Calu3 (cell line): ENCODE results near the gene NOVA2. TPM values are rescaled to one million over a fixed set of nuclear protein-coding genes. Genes with fewer than 3 reads are reported as not detected.

Source experiments
- BruUV-seq: library from RNA; stranded (reverse); fragments of 400-500 nt; replicated peaks from 2 replicates; lab custom pipeline; 2021; lab: Mats Ljungman, UMichigan
- CTCF ChIA-PET: fragments of 300-600 bp; sonication (Branson Sonifier 250); formaldehyde crosslinking; loops from one replicate; lab custom pipeline; 2022; ENCODE audit warnings: antibody characterized with exemption; lab: Charles Lee
- DNase-seq: peaks from one replicate; pipeline ENCODE4 v3.0.0; 2022
- H3K27ac Mint-ChIP-seq: one replicate; pipeline ENCODE4 v1.8.0; 2022; ENCODE audit warnings: mixed read lengths; ENCODE audit not compliant: unreplicated experiment
- H3K27me3 Mint-ChIP-seq: one replicate; pipeline ENCODE4 v1.8.0; 2022; ENCODE audit warnings: mixed read lengths; ENCODE audit not compliant: unreplicated experiment
- H3K36me3 Mint-ChIP-seq: one replicate; pipeline ENCODE4 v1.8.0; 2022; ENCODE audit warnings: mild to moderate bottlenecking, moderate library complexity, mixed read lengths; ENCODE audit not compliant: insufficient read depth, unreplicated experiment
- H3K4me1 Mint-ChIP-seq: one replicate; pipeline ENCODE4 v1.8.0; 2022; ENCODE audit warnings: mild to moderate bottlenecking, low read depth, mixed read lengths; ENCODE audit not compliant: unreplicated experiment
- H3K4me3 Mint-ChIP-seq: one replicate; pipeline ENCODE4 v1.8.0; 2022; ENCODE audit warnings: mild to moderate bottlenecking, low read depth, moderate library complexity, mixed read lengths; ENCODE audit not compliant: unreplicated experiment
- H3K9me3 Mint-ChIP-seq: one replicate; pipeline ENCODE4 v1.8.0; 2022; ENCODE audit warnings: low read depth, mixed read lengths; ENCODE audit not compliant: unreplicated experiment
- CTCF ChIP-seq: fragments of 200-600 bp; IDR thresholded peaks from one replicate; pipeline ENCODE4 v1.8.0; 2022; ENCODE audit warnings: antibody characterized with exemption; ENCODE audit not compliant: unreplicated experiment
- intact Hi-C: fragments of 100-400 bp; cut with micrococcal nuclease; formaldehyde crosslinking; loops from one replicate; pipeline ENCODE4 v1.10.0; 2022; ENCODE audit not compliant: unreplicated experiment
- total RNA-seq: library from RNA; stranded (reverse); gene quantifications from 2 replicates; pipeline ENCODE4 v1.2.3, GENCODE V29; 2022

The NOVA2 gene
- total RNA-seq, 1 experiment from 2014 or later = not detected

GRCh38 chr19:45958769-45959516 lies 14.7 kb downstream of the NOVA2 start:
- Mint-ChIP-seq H3K4me1 (peaks cover 35% of the 10 kb centered on the region), H3K27me3 (peaks cover 63% of the 10 kb centered on the region), H3K9me3 (no peaks in the 10 kb centered on the region), H3K36me3 (no peaks in the 10 kb centered on the region), H3K27ac (no peak overlapping the region), H3K4me3 (no peak overlapping the region)
- CTCF ChIA-PET = interaction anchor here (1.1 kb wide), 1 partner anchor 142 kb away, joined by 3 read pairs; no protein-coding TSS in a partner anchor
- no TSS peak for BruUV-seq
- no peak for TF ChIP-seq CTCF
- no peak for DNase-seq
- intact Hi-C loops = no loop called here

- no TSS peak for BruUV-seq
- intact Hi-C loops = no loop called here
- CTCF ChIA-PET = interaction anchor here (1.1 kb wide), 1 partner anchor 141 kb away, joined by 3 read pairs; no protein-coding TSS in a partner anchor
- no peak for DNase-seq
- H3K27ac Mint-ChIP-seq = no peak overlapping the region
- H3K4me1 Mint-ChIP-seq = peaks cover 35% of the 10 kb centered on the region
- H3K36me3 Mint-ChIP-seq = no peaks in the 10 kb centered on the region
- peaks cover 57% of the 10 kb centered on the region for H3K27me3 Mint-ChIP-seq
- H3K4me3 Mint-ChIP-seq = no peak overlapping the region
- no peak for TF ChIP-seq CTCF
- H3K9me3 Mint-ChIP-seq = no peaks in the 10 kb centered on the region
Observed at GRCh38 chr19:45958320-45958719, 15.3 kb downstream of the NOVA2 start.

- no peak for TF ChIP-seq CTCF
- Mint-ChIP-seq H3K27ac (no peak overlapping the region), H3K4me3 (no peak overlapping the region), H3K27me3 (peaks cover 35% of the 10 kb centered on the region), H3K36me3 (no peaks in the 10 kb centered on the region), H3K4me1 (peaks cover 35% of the 10 kb centered on the region), H3K9me3 (no peaks in the 10 kb centered on the region)
- intact Hi-C loops = no loop called here
- DNase-seq = peak; percentile 73
- CTCF ChIA-PET = interaction anchor here (0.5 to 1.3 kb wide), 7 partner anchors 8 to 510 kb away, joined by 3 to 8 read pairs (median 5); no protein-coding TSS in a partner anchor
- no TSS peak for BruUV-seq
Observed at GRCh38 chr19:45955905-45956608, 17.6 kb downstream of the NOVA2 start.

- no peaks in the 10 kb centered on the region for H3K9me3 Mint-ChIP-seq
- H3K4me3 Mint-ChIP-seq = no peak overlapping the region
- peaks cover 22% of the 10 kb centered on the region for H3K27me3 Mint-ChIP-seq
- peaks cover 26% of the 10 kb centered on the region for H3K4me1 Mint-ChIP-seq
- intact Hi-C loops = no loop called here
- TF ChIP-seq CTCF = no peak
- DNase-seq = no peak
- no TSS peak for BruUV-seq
- CTCF ChIA-PET = no interaction called here
- H3K27ac Mint-ChIP-seq = no peak overlapping the region
- H3K36me3 Mint-ChIP-seq = no peaks in the 10 kb centered on the region
Observed at GRCh38 chr19:45954156-45954555, 19.5 kb downstream of the NOVA2 start.
